Epithelial cell of prostate (primary cell): ENCODE results near the gene FAM90A1.
"Not testable (repeated sequence)": the region's sequence is repeated elsewhere in the genome, so short reads cannot be mapped to it uniquely, and the experiment has no call there.

Source experiments
- DNase-seq: peaks from one replicate; pipeline ENCODE4 v3.0.0-alpha.2; 2011; ENCODE audit warnings: low read depth, low spot score
- H3K27ac ChIP-seq: fragments of 450-650 bp; 2 replicates; pipeline ENCODE4 v1.5.1; 2017; ENCODE audit warnings: mild to moderate bottlenecking

FAM90A1 gene, protein sequence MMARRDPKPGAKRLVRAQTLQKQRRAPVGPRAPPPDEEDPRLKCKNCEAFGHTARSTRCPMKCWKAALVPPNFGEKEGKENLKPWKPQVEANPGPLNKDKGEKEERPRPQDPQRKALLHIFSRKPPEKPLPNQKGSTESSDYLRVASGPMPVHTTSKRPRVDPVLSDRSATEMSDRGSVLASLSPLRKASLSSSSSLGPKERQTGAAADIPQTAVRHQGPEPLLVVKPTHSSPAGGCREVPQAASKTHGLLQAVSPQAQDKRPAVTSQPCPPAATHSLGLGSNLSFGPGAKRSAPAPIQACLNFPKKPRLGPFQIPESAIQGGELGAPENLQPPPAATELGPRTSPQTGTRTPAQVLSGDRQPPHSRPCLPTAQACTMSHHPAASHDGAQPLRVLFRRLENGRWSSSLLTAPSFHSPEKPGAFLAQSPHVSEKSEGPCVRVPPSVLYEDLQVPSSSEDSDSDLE

DNA sequence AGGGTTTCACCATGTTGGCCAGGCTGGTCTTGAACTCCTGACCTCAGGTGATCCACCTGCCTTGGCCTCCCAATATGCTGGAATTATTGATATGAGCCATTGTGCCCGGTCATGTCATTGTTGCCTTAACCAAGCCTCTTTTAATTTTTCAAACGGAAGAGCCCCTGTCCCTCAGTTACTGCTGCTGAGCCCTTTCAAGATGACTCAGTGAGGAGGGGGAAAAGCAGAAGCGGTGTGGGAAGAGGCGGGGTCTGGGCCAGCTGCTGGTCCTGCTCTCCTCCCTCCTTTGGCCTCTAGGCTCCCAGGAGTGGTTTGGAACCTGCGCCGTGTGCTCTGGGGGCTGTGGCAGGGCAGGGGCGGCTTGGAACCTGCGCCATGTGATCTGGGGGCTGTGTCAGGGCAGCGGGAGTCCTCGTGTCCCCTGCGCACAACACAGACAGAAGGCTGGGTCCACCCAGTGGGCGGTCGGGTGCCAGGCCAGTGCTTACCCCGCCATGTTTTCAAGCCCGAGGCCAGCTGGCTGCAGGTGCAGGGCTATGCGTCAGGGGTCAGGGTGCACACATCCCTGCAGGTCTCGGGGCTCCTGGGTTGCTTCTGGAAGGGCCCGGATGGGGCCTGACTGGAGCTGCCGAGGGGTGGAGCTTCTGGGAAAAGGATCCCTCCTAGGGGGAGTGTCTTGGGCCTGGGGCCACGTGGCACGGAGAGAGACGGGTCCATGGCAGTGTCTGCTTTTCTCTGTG, at the start of gene FAM90A1:
TSS of gene FAM90A1 (minus strand) at position 627 of the 740 bp plus-strand sequence. CDS start 2,786 bp downstream, outside the sequence.
- H3K27ac ChIP-seq, DNase-seq: not testable (repeated sequence)

DNA sequence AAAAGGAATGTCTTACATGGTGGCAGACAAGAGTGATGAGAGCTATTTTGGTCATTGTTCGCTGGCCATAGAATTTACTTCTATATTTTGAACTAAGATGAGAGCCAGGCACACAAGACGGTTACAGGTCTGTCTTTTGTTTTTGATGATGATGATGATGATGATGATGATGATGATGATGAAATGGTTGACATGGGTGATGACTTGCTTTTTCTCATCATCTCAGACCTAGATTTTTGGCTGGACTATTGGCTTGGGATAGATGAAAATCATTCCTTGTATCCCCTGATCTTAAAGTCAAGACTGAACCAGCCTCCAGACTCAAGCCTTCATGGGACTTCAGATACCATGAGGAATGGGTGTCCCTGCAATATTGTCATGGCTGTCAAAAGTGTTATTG, 49.0 kb upstream of the FAM90A1 start:
- not testable (repeated sequence) for H3K27ac ChIP-seq, DNase-seq

DNA sequence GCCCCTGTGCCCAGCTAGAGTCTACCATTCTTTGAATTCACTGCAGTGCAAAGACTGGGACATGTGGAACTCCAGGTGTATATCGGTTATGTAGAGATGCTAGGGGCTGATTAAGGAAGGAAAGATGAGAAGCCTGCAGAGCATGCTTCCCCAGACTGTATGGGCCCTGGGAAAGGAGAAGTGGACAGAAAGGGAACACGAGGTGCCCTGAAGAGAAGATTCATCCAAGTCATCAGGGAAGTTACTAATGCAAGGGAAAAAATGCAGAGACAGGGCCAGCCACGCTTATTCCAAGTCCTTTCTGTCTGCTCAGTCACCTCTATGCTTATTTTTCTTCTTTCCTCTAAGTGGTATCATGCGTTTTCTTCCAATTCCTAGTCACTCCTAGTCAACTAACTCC, 39.3 kb upstream of the FAM90A1 start:
- H3K27ac ChIP-seq, DNase-seq: not testable (repeated sequence)

DNA sequence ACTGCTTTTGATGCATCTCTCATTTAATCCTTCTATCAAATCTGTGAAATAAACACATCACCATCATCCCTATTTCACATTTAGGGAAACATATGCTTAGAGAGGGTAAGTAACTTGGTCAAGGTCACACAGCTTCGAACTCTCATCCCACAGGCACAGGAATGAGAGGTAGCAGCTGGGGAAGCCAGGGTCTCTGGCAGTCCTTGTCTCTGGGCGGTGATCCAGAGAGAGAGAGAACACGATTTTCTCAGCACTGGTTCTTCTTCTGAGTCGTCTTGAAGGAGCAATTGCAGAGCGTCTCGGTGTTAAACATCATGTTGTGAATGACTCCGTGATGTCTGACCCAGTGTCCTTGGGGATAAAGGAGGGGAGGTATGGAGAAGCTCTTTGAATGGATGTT, 36.8 kb upstream of the FAM90A1 start:
- not testable (repeated sequence) for DNase-seq, H3K27ac ChIP-seq

DNA sequence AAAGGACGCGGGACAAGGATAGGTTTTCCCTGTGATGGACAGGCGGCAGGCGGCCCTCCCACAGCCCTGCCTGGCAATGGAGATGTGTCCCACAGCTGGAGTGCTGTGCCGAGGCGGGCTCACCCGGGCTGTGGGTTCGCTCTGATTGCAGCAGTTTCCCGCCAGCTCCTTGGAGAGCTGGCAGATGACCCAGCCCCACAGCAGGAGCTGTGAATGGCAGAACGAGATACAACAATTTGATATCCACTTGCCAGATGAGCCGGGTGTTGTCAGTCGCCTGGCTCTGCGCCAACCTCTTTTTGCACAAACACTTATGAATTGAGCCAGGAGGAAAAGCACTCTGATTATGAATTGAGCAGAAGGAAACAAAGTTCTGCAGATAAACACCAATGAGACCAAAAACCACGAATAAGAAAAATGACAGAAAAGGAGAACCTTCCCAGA, 33.7 kb upstream of the FAM90A1 start:
- not testable (repeated sequence) for DNase-seq, H3K27ac ChIP-seq

DNA sequence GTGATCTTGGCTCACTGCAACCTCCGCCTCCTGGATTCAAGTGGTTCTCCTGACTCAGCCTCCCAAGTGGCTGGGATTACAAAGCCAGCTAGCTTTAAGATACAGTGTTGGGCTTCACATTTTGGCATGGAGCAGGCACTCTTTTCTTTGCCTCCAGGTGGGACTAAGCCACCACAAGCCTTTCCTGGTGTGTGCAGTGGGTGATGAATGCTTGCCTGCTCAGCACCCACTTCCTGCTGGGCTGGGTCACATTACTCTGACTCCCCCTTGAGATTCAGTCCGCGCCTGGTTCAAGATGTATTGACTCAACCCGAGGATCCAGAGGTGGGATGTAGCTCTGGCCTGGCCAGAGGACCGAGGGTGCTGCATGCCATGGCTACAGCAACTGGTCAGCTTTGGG, 28.9 kb upstream of the FAM90A1 start:
- not testable (repeated sequence) for DNase-seq, H3K27ac ChIP-seq

DNA sequence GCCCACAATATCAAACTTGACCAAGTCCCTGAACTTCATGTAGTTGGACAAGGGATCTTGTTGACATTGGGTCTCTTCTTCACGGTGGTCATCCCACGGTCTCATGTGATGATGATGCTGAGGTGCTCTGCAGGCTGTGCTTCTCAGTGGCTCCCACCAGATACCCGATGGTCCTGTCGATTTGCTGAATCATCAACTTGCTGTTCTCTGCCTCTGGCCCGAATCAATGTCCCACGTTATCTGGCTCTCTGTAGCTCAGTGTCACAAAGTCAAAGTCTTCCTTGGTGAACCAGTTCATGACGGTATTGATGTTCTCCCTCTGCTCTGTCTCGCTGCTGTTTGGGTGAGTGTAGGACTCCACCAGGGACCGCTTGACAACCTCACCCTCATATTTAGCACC, 27.3 kb upstream of the FAM90A1 start:
- not testable (repeated sequence) for H3K27ac ChIP-seq, DNase-seq

DNA sequence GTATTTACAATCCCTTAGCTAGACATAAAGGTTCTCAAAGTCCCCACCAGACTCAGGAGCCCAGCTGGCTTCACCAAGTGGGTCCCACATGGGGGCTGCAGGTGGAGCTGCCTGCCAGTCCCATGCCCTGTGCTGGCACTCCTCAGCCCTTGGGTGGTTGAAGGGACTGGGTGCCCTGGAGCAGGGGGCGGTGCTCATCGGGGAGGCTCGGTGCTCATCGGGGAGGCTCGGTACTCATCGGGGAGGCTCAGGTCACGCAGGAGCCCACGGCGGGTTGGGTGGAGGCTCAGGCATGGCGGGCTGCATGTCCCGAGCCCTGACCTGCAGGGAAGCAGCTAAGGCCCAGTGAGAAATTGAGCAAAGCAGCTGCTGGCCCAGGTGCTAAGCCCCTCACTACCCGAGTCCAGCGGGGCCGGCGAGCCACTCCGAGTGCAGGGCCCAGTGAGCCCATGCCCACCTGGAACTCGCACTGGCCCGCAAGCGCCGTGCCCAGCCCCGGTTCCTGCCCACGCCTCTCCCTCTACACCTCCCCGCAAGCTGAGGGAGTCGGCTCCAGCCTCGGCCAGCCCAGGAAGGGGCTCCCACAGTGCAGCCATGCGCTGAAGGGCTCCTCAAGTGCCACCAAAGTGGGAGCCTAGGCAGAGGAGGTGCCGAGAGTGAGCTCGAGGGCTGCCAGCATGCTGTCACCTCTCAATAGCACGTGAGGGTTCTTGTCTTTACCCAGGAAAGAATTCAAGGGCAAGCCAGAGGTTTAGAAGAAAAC, 24.8 kb upstream of the FAM90A1 start:
- not testable (repeated sequence) for DNase-seq, H3K27ac ChIP-seq

DNA sequence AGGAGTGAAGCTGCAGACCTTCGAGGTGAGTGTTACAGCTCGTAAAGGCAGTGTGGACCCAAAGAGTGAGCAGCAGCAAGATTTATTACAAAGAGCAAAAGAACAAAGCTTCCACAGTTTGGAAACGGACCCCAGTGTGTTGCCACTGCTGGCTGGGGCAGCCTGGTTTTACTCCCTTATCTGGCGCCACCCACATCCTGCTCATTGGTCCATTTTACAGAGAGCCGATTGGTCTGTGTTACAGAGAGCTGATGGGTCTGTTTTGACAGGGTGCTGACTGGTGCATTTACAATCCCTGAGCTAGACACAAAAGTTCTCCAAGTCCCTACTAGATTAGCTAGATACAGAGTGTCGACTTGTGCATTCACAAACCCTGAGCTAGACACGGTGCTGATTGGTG, 24.2 kb upstream of the FAM90A1 start:
- DNase-seq, H3K27ac ChIP-seq: not testable (repeated sequence)

DNA sequence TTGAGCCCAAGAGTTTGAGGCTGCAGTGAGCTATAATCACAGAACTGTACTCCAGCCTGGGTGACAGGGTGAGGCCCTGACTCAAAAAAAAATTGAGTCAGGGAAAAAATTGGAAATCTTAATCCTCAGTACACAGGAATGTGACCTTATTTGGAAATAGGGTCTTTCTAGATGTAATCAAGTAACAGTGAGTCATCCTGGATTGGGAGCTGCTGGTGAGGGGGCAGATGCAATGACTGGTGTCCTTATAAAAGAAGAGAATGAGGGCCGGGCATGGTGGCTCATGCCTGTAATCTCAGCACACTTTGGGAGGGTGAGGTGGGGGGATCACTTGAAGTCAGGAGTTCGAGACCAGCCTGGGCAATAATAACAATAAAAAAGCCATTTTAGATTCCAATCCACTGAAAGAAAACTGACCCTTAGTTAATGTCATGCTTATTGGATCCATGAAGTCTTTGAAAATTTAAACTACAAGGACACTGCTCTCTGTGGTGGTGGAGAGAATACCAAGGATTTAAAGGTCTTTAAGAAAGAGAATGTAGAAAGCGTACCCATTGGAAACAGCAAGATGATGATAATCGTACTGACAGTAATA, 19.6 kb upstream of the FAM90A1 start:
- peak; percentile 6 for DNase-seq
- H3K27ac ChIP-seq: not testable (repeated sequence)

DNA sequence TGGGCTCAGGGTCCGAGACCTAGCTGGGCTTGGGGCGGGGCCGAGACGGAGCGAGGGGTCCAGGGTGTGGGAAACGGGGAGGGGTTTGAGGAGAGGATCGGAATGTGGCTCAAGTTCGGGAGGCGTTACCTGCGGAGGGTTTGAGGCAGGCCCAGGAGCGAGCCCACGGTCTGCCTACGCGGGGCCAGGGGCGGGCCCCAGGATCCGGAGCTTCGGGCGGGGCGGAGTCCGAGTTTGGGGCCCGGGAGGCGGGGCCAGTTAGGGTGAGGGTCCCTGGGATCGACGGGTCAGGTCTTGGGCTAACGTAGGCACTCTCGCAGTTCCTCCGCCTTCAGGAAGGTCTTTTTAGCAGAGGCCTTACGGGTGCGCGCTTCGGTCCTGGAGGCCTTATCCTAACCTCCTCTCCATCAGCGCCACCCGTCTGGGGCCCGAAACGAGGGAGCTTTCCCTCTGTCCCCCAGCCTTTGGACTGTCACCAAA, 16.3 kb upstream of the FAM90A1 start:
- H3K27ac ChIP-seq: peak overlapping the region; percentile 86
- not testable (repeated sequence) for DNase-seq

DNA sequence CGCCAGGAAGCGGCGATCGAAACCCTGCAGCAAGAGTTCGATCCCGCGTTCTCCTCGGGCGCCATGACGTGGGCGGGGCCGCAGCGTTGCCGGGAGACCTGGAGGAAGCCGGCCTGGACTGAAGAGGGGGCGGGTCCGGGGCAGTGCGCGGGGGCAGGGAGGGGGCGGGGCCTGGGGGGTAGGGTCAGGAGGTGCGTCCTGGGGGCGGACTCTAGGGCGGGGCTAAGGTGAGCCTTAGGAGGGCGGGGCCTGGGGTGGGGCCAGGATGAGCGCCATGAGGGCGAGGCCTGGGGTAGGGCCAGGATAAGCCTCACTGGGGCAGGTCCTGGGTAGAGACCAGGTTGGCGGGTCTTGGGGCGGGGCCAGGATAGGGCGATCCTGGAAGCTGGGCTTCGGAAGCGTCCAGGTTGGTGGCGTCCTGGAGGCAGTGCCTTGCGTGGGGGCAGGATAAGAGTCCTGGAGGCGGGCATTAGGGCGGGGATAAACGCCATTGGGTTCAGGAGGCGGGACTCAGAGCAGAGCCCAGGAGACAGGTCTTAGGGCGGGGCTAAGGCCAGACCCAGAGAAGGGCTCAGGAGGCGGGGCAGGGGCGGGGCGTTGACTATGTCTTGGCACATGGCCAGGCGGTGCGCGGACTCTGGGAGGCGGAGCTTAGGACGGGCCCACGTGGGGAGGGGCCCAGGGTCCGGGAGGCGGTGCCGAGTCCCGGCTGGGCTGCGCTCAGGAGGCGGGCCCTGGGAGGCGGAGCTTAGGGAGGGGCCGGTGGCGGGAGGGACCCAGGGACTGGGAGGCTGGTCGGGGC, 15.7 kb upstream of the FAM90A1 start:
- peak overlapping the region; percentile 86 for H3K27ac ChIP-seq

DNA sequence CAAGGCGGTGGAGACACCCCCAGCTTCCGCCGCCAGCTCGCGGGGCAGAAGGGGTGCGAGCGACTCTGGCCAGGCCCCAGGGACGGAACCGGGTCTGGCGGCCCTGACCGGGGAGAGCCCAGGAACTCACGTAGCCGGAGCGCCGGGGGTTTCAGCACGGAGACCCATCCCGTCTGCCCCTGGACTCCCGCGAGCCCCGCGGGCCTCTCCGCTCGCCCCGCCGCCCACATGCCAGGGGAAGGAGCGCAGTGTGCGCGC, 15.1 kb upstream of the FAM90A1 start:
- DNase-seq: not testable (repeated sequence)
- H3K27ac ChIP-seq: peak overlapping the region; percentile 86

More for the DNA sequence above, 15.7 kb upstream of the FAM90A1 start:
- DNase-seq: peak; percentile 79

DNA sequence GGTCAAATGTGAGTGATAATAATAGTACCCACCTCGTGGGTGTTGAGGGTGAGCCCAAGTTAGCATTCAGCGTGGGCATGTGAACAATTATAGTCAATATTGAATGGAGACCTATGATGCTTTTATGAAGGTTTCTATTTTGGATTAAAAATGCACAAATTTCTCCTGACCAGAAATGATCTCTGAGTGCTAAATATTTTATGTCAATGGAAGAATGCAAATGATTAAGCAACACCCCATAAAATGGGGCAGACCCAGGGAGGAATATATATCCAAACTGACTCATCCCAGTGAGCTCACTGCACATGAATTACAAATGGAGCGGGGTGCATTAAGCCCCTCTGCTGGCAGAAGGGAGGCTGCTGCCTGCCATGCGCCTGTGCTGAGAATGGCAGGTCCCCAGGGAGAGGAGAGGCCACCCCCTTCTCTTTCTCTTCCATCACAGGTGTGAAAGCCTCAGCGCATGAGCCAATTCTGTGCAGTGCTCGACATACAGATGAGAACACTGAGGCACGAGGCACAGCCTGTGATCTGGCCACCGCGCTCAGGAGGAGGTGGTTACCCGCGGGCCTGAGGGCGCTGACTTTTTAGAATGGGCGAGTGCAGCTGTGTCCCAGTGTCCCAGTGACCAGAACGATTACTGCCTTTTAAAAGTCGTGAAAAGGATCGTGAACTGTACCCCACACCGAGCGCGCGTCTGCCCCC, 14.7 kb upstream of the FAM90A1 start:
- DNase-seq: not testable (repeated sequence)

DNA sequence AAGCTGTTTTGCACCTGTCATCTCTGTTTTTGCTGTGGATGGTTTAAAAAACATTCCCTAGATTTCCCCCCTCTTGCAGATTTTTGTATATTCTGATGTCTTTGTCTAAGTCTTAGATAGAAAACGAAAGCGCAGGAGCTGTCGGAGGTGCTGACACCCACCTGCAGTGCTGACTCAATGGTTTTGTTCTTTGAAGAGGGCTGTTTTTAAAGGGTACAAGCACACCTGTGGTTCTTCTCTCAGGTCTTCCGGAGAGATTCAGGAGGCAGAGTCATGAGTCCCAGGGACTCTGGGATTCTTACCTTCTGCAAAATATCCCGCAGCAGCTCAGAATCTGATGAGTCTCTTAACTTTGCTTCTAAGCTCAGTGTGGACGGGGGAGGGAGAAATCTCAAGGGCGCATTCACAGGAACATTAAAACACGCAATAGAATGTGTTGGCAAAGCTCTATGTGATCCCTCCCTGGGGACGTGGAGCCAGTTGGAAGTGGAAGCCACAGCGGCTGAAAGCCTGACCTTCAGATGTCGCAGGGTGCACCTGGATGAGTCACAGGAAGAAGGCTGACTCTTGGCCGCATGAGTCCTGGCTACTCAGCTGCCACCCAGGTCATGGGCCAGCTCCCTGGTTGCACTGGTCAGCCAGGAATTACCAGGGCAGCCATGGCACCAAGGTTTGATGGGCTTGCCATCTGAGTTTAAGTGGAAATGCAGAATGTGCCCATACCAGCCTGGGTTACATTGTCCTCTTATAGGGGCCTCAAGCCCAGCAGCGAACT, 13.1 kb upstream of the FAM90A1 start:
- not testable (repeated sequence) for H3K27ac ChIP-seq, DNase-seq

More for the DNA sequence above, 14.7 kb upstream of the FAM90A1 start:
- H3K27ac ChIP-seq: peak overlapping the region; percentile 86

DNA sequence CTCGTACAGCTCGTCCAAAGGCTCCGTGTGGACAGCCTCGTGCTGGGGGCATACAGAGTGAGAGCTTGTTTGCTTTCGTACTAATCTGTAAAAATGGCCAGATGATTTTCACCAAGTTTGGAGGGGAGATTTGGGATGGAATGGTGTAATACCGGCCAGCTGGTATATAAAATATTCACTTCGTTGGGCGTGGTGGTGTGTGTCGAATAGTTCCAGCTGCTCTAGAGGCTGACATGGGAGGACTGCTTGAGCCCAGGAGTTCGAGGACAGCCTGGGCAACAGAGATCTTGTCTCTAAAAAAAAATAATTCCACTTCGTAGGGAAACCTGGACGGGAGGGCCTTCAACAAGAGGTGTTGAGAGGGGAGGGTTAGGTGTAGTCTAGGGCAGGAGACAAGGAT, 9.6 kb upstream of the FAM90A1 start:
- not testable (repeated sequence) for H3K27ac ChIP-seq

DNA sequence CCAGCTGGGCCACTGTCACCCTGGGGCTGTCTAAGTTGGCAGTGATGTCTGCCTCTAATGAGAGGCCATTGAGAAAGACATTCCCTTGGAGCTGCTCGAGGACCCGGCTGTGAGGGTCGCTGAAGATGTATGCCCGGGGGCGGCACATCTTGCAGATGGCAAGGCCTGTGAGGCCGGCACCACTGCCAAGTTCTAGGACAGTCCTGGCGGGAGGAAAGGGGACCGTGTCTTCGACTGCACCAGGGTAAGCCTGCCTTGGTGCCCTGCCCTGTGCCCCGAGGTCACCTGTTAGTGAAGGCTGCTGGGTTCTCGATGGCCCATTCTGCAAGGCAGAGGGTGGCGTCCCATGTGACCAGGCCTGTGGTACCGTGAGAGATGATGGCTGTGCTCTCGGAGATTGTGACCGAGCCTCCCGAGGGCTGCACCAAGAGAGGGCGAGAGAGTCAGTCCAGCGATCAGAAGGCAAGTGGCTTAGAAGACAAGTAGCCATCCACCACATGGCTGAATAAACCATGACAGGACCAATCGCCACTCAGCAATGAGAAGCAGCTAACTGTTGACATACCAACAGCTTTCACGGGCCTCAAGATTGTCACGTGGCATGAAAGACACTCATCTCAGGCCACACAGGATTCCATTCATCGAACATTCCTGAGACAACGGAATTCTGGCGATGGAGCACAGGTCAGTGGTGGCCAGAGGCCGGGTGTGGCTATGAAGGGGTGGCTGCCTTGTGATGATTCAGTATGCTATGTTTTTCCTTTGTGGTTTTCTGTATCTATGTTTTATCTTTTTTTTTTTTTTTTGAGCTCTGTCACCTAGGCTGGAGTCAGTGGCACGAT, 8.1 kb upstream of the FAM90A1 start:
- not testable (repeated sequence) for H3K27ac ChIP-seq, DNase-seq

More for the DNA sequence above, 9.6 kb upstream of the FAM90A1 start:
- not testable (repeated sequence) for DNase-seq
